Mammary epithelial cell (primary cell): ENCODE measurements around the gene CHMP4B.

ENCODE experiments used
- EZH2 ChIP-seq: IDR thresholded peaks from 2 replicates; pipeline ENCODE4 v1.6.1; 2012; ENCODE audit warnings: low read length, inconsistent platforms, borderline replicate concordance
- TF ChIP-seq, protein P1 (sequence below), 2 donors: IDR thresholded peaks in 1 of 2; conservative IDR thresholded peaks in 1 of 2; 2 replicates each; pipeline ENCODE4 v1.5.1; 2011 to 2012; ENCODE audit warnings: inconsistent platforms in 2 of 2, low read length in 2 of 2, mild to moderate bottlenecking in 2 of 2, control low read depth in 1 of 2, low read depth in 1 of 2; ENCODE audit not compliant: insufficient read depth in 1 of 2; ENCODE audit errors: extremely low read depth in 1 of 2

GRCh38 chr20:33769043-33769442 is 42.1 kb upstream of the CHMP4B start:
- TF ChIP-seq, protein P1, sequence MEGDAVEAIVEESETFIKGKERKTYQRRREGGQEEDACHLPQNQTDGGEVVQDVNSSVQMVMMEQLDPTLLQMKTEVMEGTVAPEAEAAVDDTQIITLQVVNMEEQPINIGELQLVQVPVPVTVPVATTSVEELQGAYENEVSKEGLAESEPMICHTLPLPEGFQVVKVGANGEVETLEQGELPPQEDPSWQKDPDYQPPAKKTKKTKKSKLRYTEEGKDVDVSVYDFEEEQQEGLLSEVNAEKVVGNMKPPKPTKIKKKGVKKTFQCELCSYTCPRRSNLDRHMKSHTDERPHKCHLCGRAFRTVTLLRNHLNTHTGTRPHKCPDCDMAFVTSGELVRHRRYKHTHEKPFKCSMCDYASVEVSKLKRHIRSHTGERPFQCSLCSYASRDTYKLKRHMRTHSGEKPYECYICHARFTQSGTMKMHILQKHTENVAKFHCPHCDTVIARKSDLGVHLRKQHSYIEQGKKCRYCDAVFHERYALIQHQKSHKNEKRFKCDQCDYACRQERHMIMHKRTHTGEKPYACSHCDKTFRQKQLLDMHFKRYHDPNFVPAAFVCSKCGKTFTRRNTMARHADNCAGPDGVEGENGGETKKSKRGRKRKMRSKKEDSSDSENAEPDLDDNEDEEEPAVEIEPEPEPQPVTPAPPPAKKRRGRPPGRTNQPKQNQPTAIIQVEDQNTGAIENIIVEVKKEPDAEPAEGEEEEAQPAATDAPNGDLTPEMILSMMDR (conservative IDR thresholded peaks at IDR 0.05 in 1 of 2, IDR thresholded peaks at IDR 0.05 in 1 of 2; ENCODE audit: extremely low read depth in 1 of 2, insufficient read depth in 1 of 2, low read depth in 1 of 2, low read length in 2 of 2): no peak
- TF ChIP-seq EZH2: no peak
